HG03135 (cell line): ENCODE measurements around the gene SV2B.
"Not testable (repeated sequence)": the region's sequence is repeated elsewhere in the genome, so short reads cannot be mapped to it uniquely, and the experiment has no call there.

Source experiments
- ATAC-seq: cut with Tn5 transposase; IDR thresholded peaks from one replicate; pipeline ENCODE4 v1.9.1; 2021; ENCODE audit warnings: mild to moderate bottlenecking, moderate library complexity; ENCODE audit not compliant: unreplicated experiment

Gene SV2B

GRCh38 chr15:91304210-91304609 lies 204.2 kb downstream of the SV2B start:
- ATAC-seq: no peak

GRCh38 chr15:91304786-91305185 lies 204.7 kb downstream of the SV2B start:
- no peak for ATAC-seq

- ATAC-seq: no peak
These were observed 206.1 kb downstream of the SV2B start for GRCh38 chr15:91306144-91306543.

- ATAC-seq: no peak
These were observed 207.5 kb downstream of the SV2B start for GRCh38 chr15:91307601-91308000.

GRCh38 chr15:91308199-91308598 lies 208.1 kb downstream of the SV2B start:
- ATAC-seq: no peak

GRCh38 chr15:91308855-91309254 lies 208.8 kb downstream of the SV2B start:
- no peak for ATAC-seq

GRCh38 chr15:91311986-91312385 lies 211.9 kb downstream of the SV2B start:
- ATAC-seq: no peak

- no peak for ATAC-seq
These were observed 216.1 kb downstream of the SV2B start for GRCh38 chr15:91316126-91316525.

GRCh38 chr15:91318516-91318915 lies 218.5 kb downstream of the SV2B start:
- no peak for ATAC-seq

GRCh38 chr15:91318931-91319330 lies 218.9 kb downstream of the SV2B start:
- no peak for ATAC-seq

- no peak for ATAC-seq
These were observed 219.5 kb downstream of the SV2B start for GRCh38 chr15:91319371-91320059.

- ATAC-seq: no peak
These were observed 220.0 kb downstream of the SV2B start for GRCh38 chr15:91320101-91320500.

- no peak for ATAC-seq
These were observed 229.9 kb downstream of the SV2B start for GRCh38 chr15:91329914-91330313.

GRCh38 chr15:91331581-91331980 lies 231.5 kb downstream of the SV2B start:
- no peak for ATAC-seq

- ATAC-seq: no peak
These were observed 235.6 kb downstream of the SV2B start for GRCh38 chr15:91335702-91336101.

- ATAC-seq: no peak
These were observed 236.6 kb downstream of the SV2B start for GRCh38 chr15:91336687-91337086.

- no peak for ATAC-seq
These were observed 238.7 kb downstream of the SV2B start for GRCh38 chr15:91338766-91339165.

- ATAC-seq: no peak
These were observed 242.0 kb downstream of the SV2B start for GRCh38 chr15:91342097-91342496.

GRCh38 chr15:91344912-91345311 lies 244.9 kb downstream of the SV2B start:
- ATAC-seq: not testable (repeated sequence)

- no peak for ATAC-seq
These were observed 245.7 kb downstream of the SV2B start for GRCh38 chr15:91345736-91346135.

- ATAC-seq: no peak
These were observed 246.2 kb downstream of the SV2B start for GRCh38 chr15:91346259-91346658.

- no peak for ATAC-seq
These were observed 248.9 kb downstream of the SV2B start for GRCh38 chr15:91348752-91349500.
